ENCODE data around the gene ANKRD13D. TPM values are rescaled to one million over a fixed set of nuclear protein-coding genes. Genes with fewer than 3 reads are reported as not detected.

Gene ANKRD13D
- total and polyA plus RNA-seq, 2 of the 8 experiments (the other 6 are each of a cell fraction or from before 2014, with no cell fraction given): 24.9 to 26.5 TPM

DNA sequence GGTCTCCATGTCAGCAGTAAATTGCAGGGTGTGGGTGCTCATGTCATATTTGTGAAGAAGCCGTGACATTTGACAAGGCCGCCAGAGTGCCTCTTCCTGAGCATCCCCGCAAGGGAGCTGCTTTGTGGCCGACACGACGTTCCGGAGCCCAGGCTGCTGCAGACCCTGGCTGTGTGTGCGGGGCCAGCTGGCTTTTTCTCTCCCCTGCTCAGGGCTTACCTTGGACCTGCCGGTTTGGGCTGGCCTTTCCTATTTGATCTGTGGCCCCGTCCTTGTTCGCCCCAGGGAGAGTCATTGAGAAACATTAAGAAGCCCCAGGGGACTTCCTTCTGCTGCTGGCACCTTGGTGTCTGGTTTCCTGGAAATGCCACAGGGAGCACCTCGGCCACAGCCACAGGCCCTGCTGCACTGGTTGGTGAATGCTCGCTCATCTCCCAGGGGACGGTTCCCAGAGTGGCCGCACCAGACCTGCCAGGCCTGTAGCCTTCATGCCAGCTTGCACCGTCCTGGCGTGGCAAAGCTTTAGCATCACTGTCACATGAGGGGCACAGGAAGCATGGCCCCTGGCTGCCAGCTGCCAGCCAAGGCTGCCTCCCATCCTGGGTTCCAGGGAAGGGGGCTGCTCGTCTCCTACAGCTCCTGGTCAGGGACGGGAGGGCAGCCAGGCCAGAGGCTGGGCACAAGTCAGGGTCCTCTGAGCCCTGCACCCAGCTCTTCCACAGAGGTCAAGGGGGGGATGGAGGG lies 17.4 kb upstream of the ANKRD13D start:
- no peak overlapping the region for H3K56ac ChIP-seq (replicated peaks; ENCODE audit: insufficient read length, low read depth, low read length)
- FAIRE-seq (no peak), DNase-seq (ENCODE audit: low read depth in 1 of 2, low spot score in 2 of 2) (no peak)
- peaks cover 0 to 3% (median 0%) of the 10 kb centered on the region in 4 experiments; a peak in 2 of 8 replicates for H3K36me3 ChIP-seq (ENCODE audit: control insufficient read depth in 2 of 4, insufficient read depth in 4 of 4, low read length in 3 of 4)
- no peak overlapping the region for H2BK20ac ChIP-seq (ENCODE audit: low read length)
- no peaks in the 10 kb centered on the region for H3K27me3 ChIP-seq (replicated peaks in 1 of 4; ENCODE audit: control insufficient read depth in 3 of 4, extremely low read depth in 1 of 4, insufficient read depth in 3 of 4, low read length in 3 of 4)
- H3K79me1 ChIP-seq (ENCODE audit: low read depth, low read length): peaks cover 28% of the 10 kb centered on the region
- H4K5ac ChIP-seq (ENCODE audit: insufficient read length, low read depth, low read length): no peak overlapping the region
- H2BK15ac ChIP-seq (ENCODE audit: low read length): peak overlapping the region; percentile 46; the same call in 1 of the 2 replicates
- H4K20me1 ChIP-seq (replicated peaks in 1 of 2; ENCODE audit: control insufficient read depth in 1 of 2, insufficient read depth in 2 of 2, low read length in 2 of 2): peaks cover 15 to 37% of the 10 kb centered on the region in 2 experiments
- CTCF ChIA-PET (ENCODE audit: partially characterized antibody): interaction anchor here (0.8 to 13.0 kb wide), 12 partner anchors 9 to 218 kb away, joined by 3 to 186 read pairs (median 4); partner anchors contain the start of gene ANKRD13D
- H2AK5ac ChIP-seq (ENCODE audit: low read depth, low read length): no peak overlapping the region
- H3K4me1 ChIP-seq (replicated peaks in 1 of 4; ENCODE audit: control insufficient read depth in 3 of 4, insufficient read depth in 4 of 4, low read length in 3 of 4): peaks cover 8 to 41% (median 30%) of the 10 kb centered on the region in 4 experiments
- no peak overlapping the region for H3K18ac ChIP-seq (ENCODE audit: extremely low read depth, low read length)
- no peak overlapping the region for H3K14ac ChIP-seq (ENCODE audit: insufficient read length)
- H3K23me2 ChIP-seq (ENCODE audit: low read depth, low read length): peaks cover 4% of the 10 kb centered on the region
- H4K8ac ChIP-seq (ENCODE audit: extremely low read depth, insufficient read depth, low read length): no peak overlapping the region
- no peak overlapping the region for H3K4me3 ChIP-seq (ENCODE audit: extremely low read depth in 1 of 4, insufficient read depth in 2 of 4, low read depth in 3 of 4, low read length in 4 of 4)
- POLR2A ChIA-PET (ENCODE audit: partially characterized antibody): interaction anchor here (1.0 to 4.2 kb wide), 4 partner anchors 17 to 177 kb away, joined by 3 to 20 read pairs (median 11); partner anchors contain the start of genes ANKRD13D and SSH3
- no peak overlapping the region for H3K23ac ChIP-seq (ENCODE audit: insufficient read length)
- peak overlapping the region; percentile 39; the same call in 1 of the 2 replicates for H2BK12ac ChIP-seq (ENCODE audit: low read depth, low read length)
- peak overlapping the region in 1 of 2 experiments; percentile 15; a peak in 1 of 4 replicates for H3K4me2 ChIP-seq (ENCODE audit: insufficient read depth in 1 of 2, low read depth in 2 of 2, low read length in 2 of 2)
- no peak overlapping the region for H2BK120ac ChIP-seq (replicated peaks; ENCODE audit: low read depth, low read length)
- H3K79me2 ChIP-seq (ENCODE audit: control insufficient read depth in 1 of 2, insufficient read depth in 2 of 2, low read length in 2 of 2): peaks cover 0 to 80% of the 10 kb centered on the region in 2 experiments; a peak in 3 of 4 replicates
- H3K9me3 ChIP-seq (ENCODE audit: insufficient read depth in 2 of 2, low read depth in 1 of 2, low read length in 1 of 2): no peaks in the 10 kb centered on the region
- no peak overlapping the region for H3K27ac ChIP-seq (ENCODE audit: low read depth, low read length)
- WGBS, 2 experiments (ENCODE audit: extremely low coverage in 1 of 2, insufficient coverage in 1 of 2, insufficient read length in 1 of 2, insufficient replicate concordance in 2 of 2, low coverage in 1 of 2, low lambda C conversion rate in 2 of 2, missing lambda C conversion rate in 1 of 2): 91% methylated on average over 17 of the region's 19 CpGs; no CpG with 5 or more reads in 1 of the 2 experiments
- no peak overlapping the region for H2AFZ ChIP-seq (ENCODE audit: low read length)
- no peak overlapping the region for H3K4ac ChIP-seq (replicated peaks; ENCODE audit: insufficient read length, low read depth, low read length)
- H4K91ac ChIP-seq (replicated peaks; ENCODE audit: insufficient read length, low read length): no peak overlapping the region
- peak overlapping the region; percentile 60; the same call in 1 of the 2 replicates for H2BK5ac ChIP-seq (ENCODE audit: low read depth, low read length)
- H3K9ac ChIP-seq (replicated peaks in 1 of 4; ENCODE audit: extremely low read depth in 1 of 4, low read depth in 3 of 4, low read length in 3 of 4): no peak overlapping the region
- TF ChIP-seq E2F6 (IDR thresholded peaks at IDR 0.05) (no peak), ASH2L (IDR thresholded peaks at IDR 0.05; ENCODE audit: low read length) (no peak)
